Ovary (tissue), 9 donors: ENCODE measurements around the gene DDRGK1. TPM values are rescaled to one million over a fixed set of nuclear protein-coding genes. Genes with fewer than 3 reads are reported as not detected.

Experiments
- DNase-seq, 5 donors: peaks; one replicate each; pipeline ENCODE4 v3.0.0-alpha.2; 2019 to 2020
- H3K27ac ChIP-seq, 2 donors: fragments of 200-600 bp; one replicate each; pipeline versions ENCODE4 v1.5.1 to v1.8.0; 2019 to 2022
- H3K27me3 ChIP-seq: fragments of 200-600 bp; one replicate; pipeline ENCODE4 v1.8.0; 2022
- H3K36me3 ChIP-seq: fragments of 200-600 bp; sonication (generic); one replicate; pipeline ENCODE4 v1.5.1; 2019
- H3K4me1 ChIP-seq: one replicate; pipeline ENCODE4 v1.8.1; 2013; ENCODE audit warnings: mild to moderate bottlenecking, moderate library complexity; ENCODE audit not compliant: insufficient read depth
- H3K4me3 ChIP-seq: fragments of 200-600 bp; sonication (generic); one replicate; pipeline ENCODE4 v1.5.1; 2017
- H3K9me3 ChIP-seq, 2 donors: fragments of 200-600 bp in 1 of 2; sonication (generic) in 1 of 2; one replicate each; pipeline versions ENCODE4 v1.5.1 to v1.8.1; 2013 to 2019; ENCODE audit warnings: mild to moderate bottlenecking in 1 of 2, moderate library complexity in 1 of 2
- CTCF ChIP-seq, 3 donors: fragments of 450-650 bp in 2 of 3; fragments of 200-600 bp in 1 of 3; IDR thresholded peaks; one replicate each; pipeline versions ENCODE4 v1.5.1 to v1.8.0; 2016 to 2022; ENCODE audit warnings: antibody characterized with exemption in 3 of 3, mild to moderate bottlenecking in 1 of 3
- EP300 ChIP-seq: sonication (generic); formaldehyde crosslinking; IDR thresholded peaks from one replicate; pipeline ENCODE4 v1.6.1; 2017; ENCODE audit warnings: antibody characterized with exemption
- POLR2A ChIP-seq: fragments of 450-650 bp; IDR thresholded peaks from one replicate; pipeline ENCODE4 v1.6.1; 2017; ENCODE audit warnings: antibody characterized with exemption, mild to moderate bottlenecking, moderate library complexity
- WGBS, 3 donors: extraction: QIAGEN DNeasy Blood & Tissue Kit in 1 of 3; methylation state at CpG; one replicate each; pipeline versions ENCODE4 v1.1.5 to v1.1.7; 2013 to 2017; 5-methylcytosine and 5-hydroxymethylcytosine counted together
- intact Hi-C, 4 donors: fragments of 100-400 bp; cut with DNase I; formaldehyde crosslinking; loops; one replicate each; pipeline versions ENCODE4 v1.11.0 to v1.15.1; 2022 to 2023
- polyA plus RNA-seq, 2 donors: library from polyadenylated mRNA; stranded (reverse); fragments of 200-250 nt in 1 of 2; fragments of 350-450 nt in 1 of 2; fragmentation: Illumina TruSeq in 1 of 2; extraction: RNeasy Lipid Tissue Mini Kit (QIAGEN cat#74804) in 1 of 2; gene quantifications; one replicate each; pipeline ENCODE4 v1.2.3, GENCODE V29; 2013 to 2014
- total RNA-seq, 7 donors: library from RNA; depleted of rRNA in 2 of 7; stranded (reverse); fragments of >200 nt in 2 of 7; fragmentation: NEBNext Ultra II Directional in 3 of 7; extraction: Animal tissue kit (Norgen Biotek cat#: 25700) in 3 of 7; gene quantifications; one replicate each; pipeline versions ENCODE4 v1.1.0 to v1.2.4, GENCODE V29; 2016 to 2023
- donor health status: DM: no; HTN: no; CAD: no; lungs with moderate emphysema.
- donor health status: DM: no; HTN: no; CAD: no.
- donor health status: Bipolar disorder and iron deficiency.
- donor health status: DM: yes; HTN: yes; CAD: no.
- donor health status: DM: no; HTN: no; CAD: no.
- donor health status: DM: yes; HTN: yes; CAD: no.

DDRGK1 gene
- total and polyA plus RNA-seq, 9 donors: 38.5 to 63.9 (median 52.5) TPM

GRCh38 chr20:3199976-3200755, 4.3 kb downstream of the DDRGK1 start:
- H3K4me1 ChIP-seq: peaks cover 7% of the 10 kb centered on the region
- H3K27me3 ChIP-seq: no peaks in the 10 kb centered on the region

GRCh38 chr20:3199206-3199605, 5.3 kb downstream of the DDRGK1 start:
- intact Hi-C loops: no loop called here
- Histone ChIP-seq H3K36me3 (no peaks in the 10 kb centered on the region), H3K9me3 (no peaks in the 10 kb centered on the region), H3K4me1 (peaks cover 7% of the 10 kb centered on the region), H3K27ac (no peak overlapping the region), H3K27me3 (no peaks in the 10 kb centered on the region), H3K4me3 (no peak overlapping the region)
- no peak for DNase-seq
- TF ChIP-seq CTCF (IDR thresholded peaks at IDR 0.05): no peak
- no peak for TF ChIP-seq POLR2A
- TF ChIP-seq EP300: no peak
- 45 to 73% (median 49%) methylated on average over 2 of the region's 2 CpGs for WGBS, 3 donors

More at GRCh38 chr20:3199976-3200755, 4.3 kb downstream of the DDRGK1 start:
- TF ChIP-seq EP300: no peak
- TF ChIP-seq CTCF (IDR thresholded peaks at IDR 0.05): no peak
- Histone ChIP-seq H3K36me3 (no peaks in the 10 kb centered on the region), H3K9me3 (no peaks in the 10 kb centered on the region), H3K27ac (no peak overlapping the region), H3K4me3 (no peak overlapping the region)
- WGBS, 3 donors: 86 to 92% (median 88%) methylated on average over 27 of the region's 27 CpGs
- DNase-seq: no peak
- intact Hi-C loops: no loop called here

- H3K27ac ChIP-seq: no peak overlapping the region
- intact Hi-C loops: no loop called here
These were observed 8.8 kb downstream of the DDRGK1 start for GRCh38 chr20:3195590-3196237.

More at GRCh38 chr20:3195590-3196237, 8.8 kb downstream of the DDRGK1 start:
- no peak for DNase-seq
- WGBS, 3 donors: 87 to 88% (median 88%) methylated on average over 7 of the region's 7 CpGs
- Histone ChIP-seq H3K9me3 (no peaks in the 10 kb centered on the region), H3K4me1 (no peaks in the 10 kb centered on the region), H3K36me3 (no peaks in the 10 kb centered on the region), H3K4me3 (no peak overlapping the region), H3K27me3 (no peaks in the 10 kb centered on the region)
- TF ChIP-seq CTCF (IDR thresholded peaks at IDR 0.05) (no peak), EP300 (no peak)
